Lower leg skin (tissue), 3 donors: ENCODE measurements around the gene PSKH1.

Experiments
- POLR2A ChIP-seq, 2 donors: fragments of 450-650 bp; IDR thresholded peaks; one replicate each; pipeline ENCODE4 v1.6.1; 2016 to 2017; ENCODE audit warnings: antibody characterized with exemption in 2 of 2, mild to moderate bottlenecking in 1 of 2, moderate library complexity in 1 of 2
- TF ChIP-seq, protein P1 (sequence below), 3 donors: fragments of 450-650 bp; IDR thresholded peaks; one replicate each; pipeline ENCODE4 v1.5.1; 2016; ENCODE audit warnings: antibody characterized with exemption in 3 of 3, mild to moderate bottlenecking in 3 of 3, moderate library complexity in 2 of 3

- no peak for TF ChIP-seq POLR2A (IDR thresholded peaks at IDR 0.05)
- TF ChIP-seq, protein P1, sequence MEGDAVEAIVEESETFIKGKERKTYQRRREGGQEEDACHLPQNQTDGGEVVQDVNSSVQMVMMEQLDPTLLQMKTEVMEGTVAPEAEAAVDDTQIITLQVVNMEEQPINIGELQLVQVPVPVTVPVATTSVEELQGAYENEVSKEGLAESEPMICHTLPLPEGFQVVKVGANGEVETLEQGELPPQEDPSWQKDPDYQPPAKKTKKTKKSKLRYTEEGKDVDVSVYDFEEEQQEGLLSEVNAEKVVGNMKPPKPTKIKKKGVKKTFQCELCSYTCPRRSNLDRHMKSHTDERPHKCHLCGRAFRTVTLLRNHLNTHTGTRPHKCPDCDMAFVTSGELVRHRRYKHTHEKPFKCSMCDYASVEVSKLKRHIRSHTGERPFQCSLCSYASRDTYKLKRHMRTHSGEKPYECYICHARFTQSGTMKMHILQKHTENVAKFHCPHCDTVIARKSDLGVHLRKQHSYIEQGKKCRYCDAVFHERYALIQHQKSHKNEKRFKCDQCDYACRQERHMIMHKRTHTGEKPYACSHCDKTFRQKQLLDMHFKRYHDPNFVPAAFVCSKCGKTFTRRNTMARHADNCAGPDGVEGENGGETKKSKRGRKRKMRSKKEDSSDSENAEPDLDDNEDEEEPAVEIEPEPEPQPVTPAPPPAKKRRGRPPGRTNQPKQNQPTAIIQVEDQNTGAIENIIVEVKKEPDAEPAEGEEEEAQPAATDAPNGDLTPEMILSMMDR (IDR thresholded peaks at IDR 0.05) = no peak
These were observed 72.9 kb downstream of the PSKH1 start for GRCh38 chr16:67965668-67966548.
